ENCODE results near the gene HAUS2.
A peak's percentile ranks its signal among the peaks of the same experiment; 100 is the strongest.

HAUS2 gene

GRCh38 chr15:42576776-42577175 lies 28.1 kb downstream of the HAUS2 start:
- no peaks in the 10 kb centered on the region for H3K36me3 ChIP-seq (ENCODE audit: insufficient read depth, low read length)
- peak overlapping the region; percentile 83 for H3K9ac ChIP-seq (ENCODE audit: low read length)
- H3K27ac ChIP-seq (ENCODE audit: low read depth, low read length) = peak overlapping the region; percentile 94
- peak overlapping the region; percentile 80 to 96 for H3K4me3 ChIP-seq (ENCODE audit: low read depth in 1 of 2, low read length in 2 of 2)
- H3K4me1 ChIP-seq (ENCODE audit: insufficient read depth, low read length) = peaks cover 43% of the 10 kb centered on the region
- H3K9me3 ChIP-seq (ENCODE audit: low read length) = no peaks in the 10 kb centered on the region
- H3K27me3 ChIP-seq (ENCODE audit: control insufficient read depth in 1 of 2, insufficient read depth in 2 of 2, low read length in 2 of 2) = no peaks in the 10 kb centered on the region

- Histone ChIP-seq H3K4me3 (ENCODE audit: low read depth in 1 of 2, low read length in 2 of 2) (peak overlapping the region in 1 of 2 donors; percentile 11), H3K27me3 (ENCODE audit: control insufficient read depth in 1 of 2, insufficient read depth in 2 of 2, low read length in 2 of 2) (no peaks in the 10 kb centered on the region), H3K9me3 (ENCODE audit: low read length) (no peaks in the 10 kb centered on the region), H3K27ac (ENCODE audit: low read depth, low read length) (peak overlapping the region; percentile 12), H3K36me3 (ENCODE audit: insufficient read depth, low read length) (no peaks in the 10 kb centered on the region), H3K4me1 (ENCODE audit: insufficient read depth, low read length) (peaks cover 51% of the 10 kb centered on the region), H3K9ac (ENCODE audit: low read length) (no peak overlapping the region)
These were observed 28.9 kb downstream of the HAUS2 start for GRCh38 chr15:42577514-42578031.

- Histone ChIP-seq H3K4me1 (ENCODE audit: insufficient read depth, low read length) (peaks cover 59% of the 10 kb centered on the region), H3K36me3 (ENCODE audit: insufficient read depth, low read length) (no peaks in the 10 kb centered on the region), H3K27me3 (ENCODE audit: control insufficient read depth in 1 of 2, insufficient read depth in 2 of 2, low read length in 2 of 2) (no peaks in the 10 kb centered on the region), H3K27ac (ENCODE audit: low read depth, low read length) (no peak overlapping the region), H3K9ac (ENCODE audit: low read length) (no peak overlapping the region), H3K4me3 (ENCODE audit: low read depth in 1 of 2, low read length in 2 of 2) (no peak overlapping the region), H3K9me3 (ENCODE audit: low read length) (no peaks in the 10 kb centered on the region)
These were observed 30.4 kb downstream of the HAUS2 start for GRCh38 chr15:42578984-42579537.

- Histone ChIP-seq H3K9me3 (ENCODE audit: low read length) (no peaks in the 10 kb centered on the region), H3K27ac (ENCODE audit: low read depth, low read length) (peak overlapping the region; percentile 86), H3K36me3 (ENCODE audit: insufficient read depth, low read length) (peaks cover 6% of the 10 kb centered on the region), H3K9ac (ENCODE audit: low read length) (peak overlapping the region; percentile 35), H3K4me3 (ENCODE audit: low read depth in 1 of 2, low read length in 2 of 2) (peak overlapping the region; percentile 25 to 52), H3K4me1 (ENCODE audit: insufficient read depth, low read length) (peaks cover 70% of the 10 kb centered on the region), H3K27me3 (ENCODE audit: control insufficient read depth in 1 of 2, insufficient read depth in 2 of 2, low read length in 2 of 2) (no peaks in the 10 kb centered on the region)
These were observed 32.7 kb downstream of the HAUS2 start for GRCh38 chr15:42581272-42581730.

- Histone ChIP-seq H3K9ac (ENCODE audit: low read length) (peak overlapping the region; percentile 35), H3K36me3 (ENCODE audit: insufficient read depth, low read length) (peaks cover 7% of the 10 kb centered on the region), H3K27ac (ENCODE audit: low read depth, low read length) (peak overlapping the region; percentile 86), H3K4me3 (ENCODE audit: low read depth in 1 of 2, low read length in 2 of 2) (peak overlapping the region; percentile 46 to 54), H3K27me3 (ENCODE audit: control insufficient read depth in 1 of 2, insufficient read depth in 2 of 2, low read length in 2 of 2) (no peaks in the 10 kb centered on the region), H3K9me3 (ENCODE audit: low read length) (no peaks in the 10 kb centered on the region), H3K4me1 (ENCODE audit: insufficient read depth, low read length) (peaks cover 58% of the 10 kb centered on the region)
These were observed 34.1 kb downstream of the HAUS2 start for GRCh38 chr15:42582569-42583375.

- Histone ChIP-seq H3K27ac (ENCODE audit: low read depth, low read length) (peak overlapping the region; percentile 86), H3K4me1 (ENCODE audit: insufficient read depth, low read length) (peaks cover 55% of the 10 kb centered on the region), H3K27me3 (ENCODE audit: control insufficient read depth in 1 of 2, insufficient read depth in 2 of 2, low read length in 2 of 2) (no peaks in the 10 kb centered on the region), H3K9me3 (ENCODE audit: low read length) (no peaks in the 10 kb centered on the region), H3K36me3 (ENCODE audit: insufficient read depth, low read length) (peaks cover 7% of the 10 kb centered on the region), H3K9ac (ENCODE audit: low read length) (peak overlapping the region; percentile 35), H3K4me3 (ENCODE audit: low read depth in 1 of 2, low read length in 2 of 2) (peak overlapping the region; percentile 46 to 54)
These were observed 35.6 kb downstream of the HAUS2 start for GRCh38 chr15:42584031-42584765.

- H3K9ac ChIP-seq (ENCODE audit: low read length) = no peak overlapping the region
- H3K4me1 ChIP-seq (ENCODE audit: insufficient read depth, low read length) = peaks cover 47% of the 10 kb centered on the region
- no peak overlapping the region for H3K4me3 ChIP-seq (ENCODE audit: low read depth in 1 of 2, low read length in 2 of 2)
- H3K36me3 ChIP-seq (ENCODE audit: insufficient read depth, low read length) = peaks cover 23% of the 10 kb centered on the region
- no peaks in the 10 kb centered on the region for H3K9me3 ChIP-seq (ENCODE audit: low read length)
- no peak overlapping the region for H3K27ac ChIP-seq (ENCODE audit: low read depth, low read length)
- H3K27me3 ChIP-seq (ENCODE audit: control insufficient read depth in 1 of 2, insufficient read depth in 2 of 2, low read length in 2 of 2) = no peaks in the 10 kb centered on the region
These were observed 42.1 kb downstream of the HAUS2 start for GRCh38 chr15:42590619-42591237.

- peaks cover 54% of the 10 kb centered on the region for H3K4me1 ChIP-seq (ENCODE audit: insufficient read depth, low read length)
- no peak overlapping the region for H3K27ac ChIP-seq (ENCODE audit: low read depth, low read length)
- no peaks in the 10 kb centered on the region for H3K9me3 ChIP-seq (ENCODE audit: low read length)
- no peak overlapping the region for H3K4me3 ChIP-seq (ENCODE audit: low read depth in 1 of 2, low read length in 2 of 2)
- H3K9ac ChIP-seq (ENCODE audit: low read length) = no peak overlapping the region
- H3K27me3 ChIP-seq (ENCODE audit: control insufficient read depth in 1 of 2, insufficient read depth in 2 of 2, low read length in 2 of 2) = no peaks in the 10 kb centered on the region
- H3K36me3 ChIP-seq (ENCODE audit: insufficient read depth, low read length) = peaks cover 17% of the 10 kb centered on the region
These were observed 42.7 kb downstream of the HAUS2 start for GRCh38 chr15:42591238-42591934.

- Histone ChIP-seq H3K27ac (ENCODE audit: low read depth, low read length) (peak overlapping the region; percentile 61), H3K36me3 (ENCODE audit: insufficient read depth, low read length) (peaks cover 16% of the 10 kb centered on the region), H3K4me3 (ENCODE audit: low read depth in 1 of 2, low read length in 2 of 2) (no peak overlapping the region), H3K9ac (ENCODE audit: low read length) (no peak overlapping the region), H3K27me3 (ENCODE audit: control insufficient read depth in 1 of 2, insufficient read depth in 2 of 2, low read length in 2 of 2) (no peaks in the 10 kb centered on the region), H3K9me3 (ENCODE audit: low read length) (no peaks in the 10 kb centered on the region), H3K4me1 (ENCODE audit: insufficient read depth, low read length) (peaks cover 63% of the 10 kb centered on the region)
These were observed 44.1 kb downstream of the HAUS2 start for GRCh38 chr15:42592716-42593115.

- Histone ChIP-seq H3K4me3 (ENCODE audit: low read depth in 1 of 2, low read length in 2 of 2) (no peak overlapping the region), H3K36me3 (ENCODE audit: insufficient read depth, low read length) (peaks cover 16% of the 10 kb centered on the region), H3K4me1 (ENCODE audit: insufficient read depth, low read length) (peaks cover 58% of the 10 kb centered on the region), H3K27ac (ENCODE audit: low read depth, low read length) (peak overlapping the region; percentile 61), H3K27me3 (ENCODE audit: control insufficient read depth in 1 of 2, insufficient read depth in 2 of 2, low read length in 2 of 2) (no peaks in the 10 kb centered on the region), H3K9me3 (ENCODE audit: low read length) (no peaks in the 10 kb centered on the region), H3K9ac (ENCODE audit: low read length) (no peak overlapping the region)
These were observed 44.5 kb downstream of the HAUS2 start for GRCh38 chr15:42593143-42593542.
